ENCODE measurements around the gene RDX.

GRCh38 chr11:110185121-110185591 lies 111.3 kb downstream of the RDX start:
- TF ChIP-seq CTCF (IDR thresholded peaks at IDR 0.05; ENCODE audit: borderline replicate concordance, extremely low read depth, low read length, poor library complexity, severe bottlenecking) (no peak), EZH2 (IDR thresholded peaks at IDR 0.05; ENCODE audit: borderline replicate concordance, low read depth, low read length, severe bottlenecking) (no peak)

Data from DND-41 (cell line).